K562 (cell line): ENCODE results near the gene NAV2. TPM values are rescaled to one million over a fixed set of nuclear protein-coding genes. Genes with fewer than 3 reads are reported as not detected.

ENCODE experiments used
- ARHGAP35 ChIP-seq: fragments of 450-650 bp; IDR thresholded peaks from 2 replicates; pipeline ENCODE4 v1.6.1; 2018; ENCODE audit not compliant: partially characterized antibody
- BRD4 ChIP-seq: fragments of 200-600 bp; sonication (generic); IDR thresholded peaks from 2 replicates; pipeline ENCODE4 v1.6.1; 2017; ENCODE audit warnings: inconsistent platforms
- CBFB ChIP-seq: sonication (generic); formaldehyde crosslinking; IDR thresholded peaks from 2 replicates; pipeline ENCODE4 v1.4.0; 2020; ENCODE audit warnings: mild to moderate bottlenecking, missing genetic modification reagents
- ERF ChIP-seq: fragments of 450-650 bp; formaldehyde crosslinking; IDR thresholded peaks from 2 replicates; pipeline ENCODE4 v1.4.0; 2020; ENCODE audit warnings: mild to moderate bottlenecking, mixed read lengths
- GATA2 ChIP-seq: sonication (generic); formaldehyde crosslinking; IDR thresholded peaks from 2 replicates; pipeline ENCODE4 v1.4.0; 2020; ENCODE audit warnings: mild to moderate bottlenecking, missing genetic modification reagents
- LARP7 ChIP-seq: fragments of 450-650 bp; IDR thresholded peaks from 2 replicates; pipeline ENCODE4 v1.6.1; 2016
- MEF2A ChIP-seq: IDR thresholded peaks from 2 replicates; pipeline ENCODE4 v1.6.1; 2011; ENCODE audit warnings: low read depth, mild to moderate bottlenecking, low read length, moderate library complexity; ENCODE audit not compliant: control insufficient read depth
- MYC ChIP-seq, 2 experiments: fragments of 250-450 bp in 1 of 2; sonication (Bioruptor Pico) in 1 of 2; IDR thresholded peaks; 2 replicates each; pipeline versions ENCODE4 v1.5.1 to v1.6.1; 2012 to 2021; ENCODE audit warnings: low read depth in 2 of 2, borderline replicate concordance in 1 of 2, improper control_type of control experiment in 1 of 2, low read length in 1 of 2, mild to moderate bottlenecking in 1 of 2, moderate library complexity in 1 of 2
- NCOA4 ChIP-seq: fragments of 450-650 bp; IDR thresholded peaks from 2 replicates; pipeline ENCODE4 v1.6.1; 2018; ENCODE audit warnings: mild to moderate bottlenecking; ENCODE audit not compliant: partially characterized antibody
- NUFIP1 ChIP-seq: fragments of 450-650 bp; IDR thresholded peaks from 2 replicates; pipeline ENCODE4 v1.6.1; 2018; ENCODE audit not compliant: partially characterized antibody
- SETDB1 ChIP-seq: IDR thresholded peaks from one replicate; pipeline ENCODE4 v1.6.1; 2012; ENCODE audit warnings: low read length, control low read depth, inconsistent platforms
- ZBTB26 ChIP-seq: fragments of 450-650 bp; formaldehyde crosslinking; IDR thresholded peaks from 2 replicates; pipeline ENCODE4 v1.4.0; 2022; ENCODE audit warnings: missing genetic modification characterization
- ZNF174 ChIP-seq: fragments of 250-450 bp; sonication (Bioruptor Pico); IDR thresholded peaks from 2 replicates; pipeline ENCODE4 v1.4.0; 2020; ENCODE audit warnings: mild to moderate bottlenecking
- ZNF436 ChIP-seq: fragments of 250-450, 450-650 bp; sonication (Bioruptor Pico); formaldehyde crosslinking; IDR thresholded peaks from 2 replicates; pipeline ENCODE4 v1.7.0; 2020; ENCODE audit warnings: mild to moderate bottlenecking
- polyA plus RNA-seq, 8 experiments: library from polyadenylated mRNA; depleted of rRNA in 4 of 8; stranded (reverse) in 5 of 8; unstranded in 3 of 8; fragments of >200 nt; fragmentation: Nextera tagmentation in 2 of 8; fragmentation: Illumina TruSeq in 1 of 8; extraction: Ambion mirVana in 2 of 8; extraction: Trizol in 1 of 8; gene quantifications; 2 replicates each; pipeline versions ENCODE4 v1.2.1 to v1.2.3, GENCODE V29; 2011 to 2014; ENCODE audit warnings: inconsistent platforms in 1 of 8, missing spikeins in 1 of 8
- total RNA-seq, 7 experiments: library from RNA; depleted of rRNA in 6 of 7; stranded (reverse); fragments of >200 nt in 6 of 7; fragmentation: Illumina TruSeq in 2 of 7; extraction: Trizol in 2 of 7; gene quantifications; 2 replicates each; pipeline versions ENCODE4 v1.2.1 to v1.2.3, GENCODE V29; 2011 to 2021; ENCODE audit warnings: low replicate concordance in 1 of 7
- TF ChIP-seq, protein P1 (sequence below), 2 experiments: fragments of 450-650 bp; IDR thresholded peaks; 2 replicates each; pipeline ENCODE4 v1.6.1; 2018; ENCODE audit warnings: mild to moderate bottlenecking in 2 of 2, low read depth in 1 of 2; ENCODE audit not compliant: partially characterized antibody in 2 of 2
- TF ChIP-seq, protein P2 (sequence below): sonication (generic); formaldehyde crosslinking; IDR thresholded peaks from 2 replicates; pipeline ENCODE4 v1.8.0; 2022; ENCODE audit warnings: missing genetic modification reagents, mild to moderate bottlenecking, borderline replicate concordance
- TF ChIP-seq, protein P3 (sequence below): fragments of 450-650 bp; formaldehyde crosslinking; IDR thresholded peaks from 2 replicates; pipeline ENCODE4 v1.4.0; 2020; ENCODE audit warnings: mild to moderate bottlenecking, moderate library complexity

Gene NAV2
- total and polyA plus RNA-seq, 9 of the 15 experiments (the other 6 are each of a cell fraction or from before 2014, with no cell fraction given), result 0.03 to 0.35 (median 0.05) TPM

- TF ChIP-seq, protein P1, sequence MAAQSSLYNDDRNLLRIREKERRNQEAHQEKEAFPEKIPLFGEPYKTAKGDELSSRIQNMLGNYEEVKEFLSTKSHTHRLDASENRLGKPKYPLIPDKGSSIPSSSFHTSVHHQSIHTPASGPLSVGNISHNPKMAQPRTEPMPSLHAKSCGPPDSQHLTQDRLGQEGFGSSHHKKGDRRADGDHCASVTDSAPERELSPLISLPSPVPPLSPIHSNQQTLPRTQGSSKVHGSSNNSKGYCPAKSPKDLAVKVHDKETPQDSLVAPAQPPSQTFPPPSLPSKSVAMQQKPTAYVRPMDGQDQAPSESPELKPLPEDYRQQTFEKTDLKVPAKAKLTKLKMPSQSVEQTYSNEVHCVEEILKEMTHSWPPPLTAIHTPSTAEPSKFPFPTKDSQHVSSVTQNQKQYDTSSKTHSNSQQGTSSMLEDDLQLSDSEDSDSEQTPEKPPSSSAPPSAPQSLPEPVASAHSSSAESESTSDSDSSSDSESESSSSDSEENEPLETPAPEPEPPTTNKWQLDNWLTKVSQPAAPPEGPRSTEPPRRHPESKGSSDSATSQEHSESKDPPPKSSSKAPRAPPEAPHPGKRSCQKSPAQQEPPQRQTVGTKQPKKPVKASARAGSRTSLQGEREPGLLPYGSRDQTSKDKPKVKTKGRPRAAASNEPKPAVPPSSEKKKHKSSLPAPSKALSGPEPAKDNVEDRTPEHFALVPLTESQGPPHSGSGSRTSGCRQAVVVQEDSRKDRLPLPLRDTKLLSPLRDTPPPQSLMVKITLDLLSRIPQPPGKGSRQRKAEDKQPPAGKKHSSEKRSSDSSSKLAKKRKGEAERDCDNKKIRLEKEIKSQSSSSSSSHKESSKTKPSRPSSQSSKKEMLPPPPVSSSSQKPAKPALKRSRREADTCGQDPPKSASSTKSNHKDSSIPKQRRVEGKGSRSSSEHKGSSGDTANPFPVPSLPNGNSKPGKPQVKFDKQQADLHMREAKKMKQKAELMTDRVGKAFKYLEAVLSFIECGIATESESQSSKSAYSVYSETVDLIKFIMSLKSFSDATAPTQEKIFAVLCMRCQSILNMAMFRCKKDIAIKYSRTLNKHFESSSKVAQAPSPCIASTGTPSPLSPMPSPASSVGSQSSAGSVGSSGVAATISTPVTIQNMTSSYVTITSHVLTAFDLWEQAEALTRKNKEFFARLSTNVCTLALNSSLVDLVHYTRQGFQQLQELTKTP (IDR thresholded peaks at IDR 0.05; ENCODE audit: low read depth in 1 of 2, partially characterized antibody in 2 of 2), result peak; percentile 28 to 59
- TF ChIP-seq, protein P2, sequence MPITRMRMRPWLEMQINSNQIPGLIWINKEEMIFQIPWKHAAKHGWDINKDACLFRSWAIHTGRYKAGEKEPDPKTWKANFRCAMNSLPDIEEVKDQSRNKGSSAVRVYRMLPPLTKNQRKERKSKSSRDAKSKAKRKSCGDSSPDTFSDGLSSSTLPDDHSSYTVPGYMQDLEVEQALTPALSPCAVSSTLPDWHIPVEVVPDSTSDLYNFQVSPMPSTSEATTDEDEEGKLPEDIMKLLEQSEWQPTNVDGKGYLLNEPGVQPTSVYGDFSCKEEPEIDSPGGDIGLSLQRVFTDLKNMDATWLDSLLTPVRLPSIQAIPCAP (CRISPR knock-in tag), result no peak
- TF ChIP-seq ARHGAP35, result no peak
- TF ChIP-seq SETDB1, result no peak
- no peak for TF ChIP-seq ZBTB26 (CRISPR knock-in tag)
- TF ChIP-seq ZNF436, result no peak
- no peak for TF ChIP-seq NUFIP1
- no peak for TF ChIP-seq BRD4
- no peak for TF ChIP-seq GATA2 (CRISPR knock-in tag)
- TF ChIP-seq MEF2A, result no peak
- no peak for TF ChIP-seq ZNF174
- TF ChIP-seq, protein P3, sequence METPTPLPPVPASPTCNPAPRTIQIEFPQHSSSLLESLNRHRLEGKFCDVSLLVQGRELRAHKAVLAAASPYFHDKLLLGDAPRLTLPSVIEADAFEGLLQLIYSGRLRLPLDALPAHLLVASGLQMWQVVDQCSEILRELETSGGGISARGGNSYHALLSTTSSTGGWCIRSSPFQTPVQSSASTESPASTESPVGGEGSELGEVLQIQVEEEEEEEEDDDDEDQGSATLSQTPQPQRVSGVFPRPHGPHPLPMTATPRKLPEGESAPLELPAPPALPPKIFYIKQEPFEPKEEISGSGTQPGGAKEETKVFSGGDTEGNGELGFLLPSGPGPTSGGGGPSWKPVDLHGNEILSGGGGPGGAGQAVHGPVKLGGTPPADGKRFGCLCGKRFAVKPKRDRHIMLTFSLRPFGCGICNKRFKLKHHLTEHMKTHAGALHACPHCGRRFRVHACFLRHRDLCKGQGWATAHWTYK (CRISPR knock-in tag), result no peak
- no peak for TF ChIP-seq ERF (CRISPR knock-in tag)
- no peak for TF ChIP-seq LARP7
- no peak for TF ChIP-seq CBFB (CRISPR knock-in tag)
- TF ChIP-seq MYC (IDR thresholded peaks at IDR 0.05; ENCODE audit: low read depth, low read length), result peak; percentile 53
- TF ChIP-seq MYC (CRISPR knock-in tag; IDR thresholded peaks at IDR 0.05; ENCODE audit: borderline replicate concordance, low read depth), result no peak
- TF ChIP-seq NCOA4, result no peak
Observed at GRCh38 chr11:20112291-20113148, 399.9 kb downstream of the NAV2 start (continued).
